ENCODE data around the gene TM4SF1. TPM values are rescaled to one million over a fixed set of nuclear protein-coding genes. Genes with fewer than 3 reads are reported as not detected.
A peak's percentile ranks its signal among the peaks of the same experiment; 100 is the strongest.

The TM4SF1 gene
- polyA plus RNA-seq, 1 donor (not counting 4 experiments of a cell fraction or from before 2014, with no cell fraction given) = 375 TPM

DNA sequence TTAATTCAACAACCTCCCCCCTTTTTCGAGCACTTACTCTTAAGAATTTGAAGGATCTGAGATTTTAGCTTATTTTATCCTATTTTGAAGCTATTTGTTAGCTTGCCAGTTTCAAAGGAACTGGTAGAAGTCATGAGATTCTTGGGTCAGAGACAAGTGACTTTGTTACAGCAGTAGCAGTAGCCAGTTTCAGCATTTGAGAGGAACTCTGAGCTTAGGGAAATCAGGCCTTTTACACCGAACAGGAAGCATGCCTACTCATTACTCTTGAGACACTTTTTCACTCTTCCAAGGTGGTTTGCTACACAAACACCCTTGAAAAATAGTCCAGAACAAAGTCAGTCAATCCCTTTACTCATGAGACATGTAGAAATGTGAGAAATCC lies 24.5 kb upstream of the TM4SF1 start:
- DNase-seq (ENCODE audit: low read depth, low spot score) = no peak
- peak; percentile 43 for FAIRE-seq
- no peaks in the 10 kb centered on the region for H3K79me2 ChIP-seq (ENCODE audit: control insufficient read depth, insufficient read depth, low read length)
- H4K20me1 ChIP-seq (ENCODE audit: control insufficient read depth, extremely low read depth, insufficient read depth, low read length) = no peaks in the 10 kb centered on the region
- H3K9ac ChIP-seq (ENCODE audit: control insufficient read depth, extremely low read depth, insufficient read depth, low read length) = no peak overlapping the region
- H3K4me1 ChIP-seq (ENCODE audit: control insufficient read depth, extremely low read depth, insufficient read depth, low read length) = no peaks in the 10 kb centered on the region
- no peak overlapping the region for H3K4me2 ChIP-seq (ENCODE audit: control insufficient read depth, extremely low read depth, insufficient read depth, low read depth, low read length)
- dilution Hi-C loops (cut with MboI; ENCODE audit: extremely low pct_ligation_motif_present, low sequenced_read_pairs) = no loop called here
- no peaks in the 10 kb centered on the region for H3K9me1 ChIP-seq (ENCODE audit: control insufficient read depth, extremely low read depth, insufficient read depth, low read length)
- no peaks in the 10 kb centered on the region for H3K36me3 ChIP-seq (ENCODE audit: control insufficient read depth in 2 of 2, extremely low read depth in 1 of 2, insufficient read depth in 2 of 2, low read length in 2 of 2)
- no peak overlapping the region for H3K27ac ChIP-seq (ENCODE audit: control insufficient read depth, insufficient read depth, low read length)
- H2AFZ ChIP-seq (ENCODE audit: control insufficient read depth, low read length) = no peak overlapping the region
- no peaks in the 10 kb centered on the region for H3K27me3 ChIP-seq (ENCODE audit: control insufficient read depth, extremely low read depth, insufficient read depth, low read length)
- no peak overlapping the region for H3K4me3 ChIP-seq (ENCODE audit: control insufficient read depth in 2 of 3, extremely low read depth in 1 of 3, insufficient read depth in 2 of 3, low read depth in 1 of 3, low read length in 3 of 3)
- no peak for TF ChIP-seq EZH2 (IDR thresholded peaks at IDR 0.05; ENCODE audit: low read length)
- TF ChIP-seq, protein P1, sequence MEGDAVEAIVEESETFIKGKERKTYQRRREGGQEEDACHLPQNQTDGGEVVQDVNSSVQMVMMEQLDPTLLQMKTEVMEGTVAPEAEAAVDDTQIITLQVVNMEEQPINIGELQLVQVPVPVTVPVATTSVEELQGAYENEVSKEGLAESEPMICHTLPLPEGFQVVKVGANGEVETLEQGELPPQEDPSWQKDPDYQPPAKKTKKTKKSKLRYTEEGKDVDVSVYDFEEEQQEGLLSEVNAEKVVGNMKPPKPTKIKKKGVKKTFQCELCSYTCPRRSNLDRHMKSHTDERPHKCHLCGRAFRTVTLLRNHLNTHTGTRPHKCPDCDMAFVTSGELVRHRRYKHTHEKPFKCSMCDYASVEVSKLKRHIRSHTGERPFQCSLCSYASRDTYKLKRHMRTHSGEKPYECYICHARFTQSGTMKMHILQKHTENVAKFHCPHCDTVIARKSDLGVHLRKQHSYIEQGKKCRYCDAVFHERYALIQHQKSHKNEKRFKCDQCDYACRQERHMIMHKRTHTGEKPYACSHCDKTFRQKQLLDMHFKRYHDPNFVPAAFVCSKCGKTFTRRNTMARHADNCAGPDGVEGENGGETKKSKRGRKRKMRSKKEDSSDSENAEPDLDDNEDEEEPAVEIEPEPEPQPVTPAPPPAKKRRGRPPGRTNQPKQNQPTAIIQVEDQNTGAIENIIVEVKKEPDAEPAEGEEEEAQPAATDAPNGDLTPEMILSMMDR (optimal IDR thresholded peaks at IDR 0.05 in 1 of 3, IDR thresholded peaks at IDR 0.05 in 1 of 3, conservative IDR thresholded peaks at IDR 0.05 in 1 of 3; ENCODE audit: extremely low read depth in 1 of 3, insufficient read depth in 2 of 3, low read length in 3 of 3) = no peak
- no peaks in the 10 kb centered on the region for H3K9me3 ChIP-seq (ENCODE audit: control insufficient read depth, low read depth, low read length)

DNA sequence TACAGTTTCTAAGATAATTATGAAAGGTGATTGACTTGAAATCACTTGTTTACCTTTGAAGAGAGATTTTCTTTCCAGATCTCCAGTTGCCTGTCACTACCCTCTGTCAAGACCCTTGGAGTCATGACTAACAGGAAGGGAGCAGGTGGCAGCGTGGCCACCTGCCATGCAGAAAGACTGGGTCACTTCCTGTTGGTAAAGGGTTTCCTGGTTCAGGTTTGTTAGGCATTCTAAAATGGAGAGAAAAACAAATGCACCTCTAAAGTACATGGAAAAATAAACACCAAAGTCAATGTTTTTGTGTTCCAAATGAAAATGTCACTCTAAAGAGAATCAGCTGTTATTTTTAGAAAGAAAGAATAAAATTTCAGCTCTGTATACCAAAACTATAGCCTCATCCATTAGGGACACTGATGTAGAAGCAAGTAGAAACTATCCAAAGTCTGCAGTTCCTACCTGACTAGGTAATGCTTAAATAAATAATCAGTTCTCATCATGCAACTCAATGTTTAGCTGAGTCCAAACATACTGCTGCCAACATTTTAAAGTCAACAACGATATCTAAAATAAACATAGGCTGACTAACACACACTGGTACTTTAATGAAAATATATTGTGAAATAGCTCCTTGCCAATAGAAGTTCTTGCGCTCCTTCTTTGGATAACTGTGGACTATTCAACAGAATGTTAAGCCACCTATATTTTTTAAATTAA lies 23.9 kb upstream of the TM4SF1 start:
- no peaks in the 10 kb centered on the region for H3K4me1 ChIP-seq (ENCODE audit: control insufficient read depth, extremely low read depth, insufficient read depth, low read length)
- H3K36me3 ChIP-seq (ENCODE audit: control insufficient read depth in 2 of 2, extremely low read depth in 1 of 2, insufficient read depth in 2 of 2, low read length in 2 of 2) = no peaks in the 10 kb centered on the region
- no peak overlapping the region for H3K9ac ChIP-seq (ENCODE audit: control insufficient read depth, extremely low read depth, insufficient read depth, low read length)
- no peak overlapping the region for H3K27ac ChIP-seq (ENCODE audit: control insufficient read depth, insufficient read depth, low read length)
- no peak overlapping the region for H2AFZ ChIP-seq (ENCODE audit: control insufficient read depth, low read length)
- FAIRE-seq (no peak), DNase-seq (ENCODE audit: low read depth, low spot score) (no peak)
- H3K9me3 ChIP-seq (ENCODE audit: control insufficient read depth, low read depth, low read length) = no peaks in the 10 kb centered on the region
- no peaks in the 10 kb centered on the region for H3K79me2 ChIP-seq (ENCODE audit: control insufficient read depth, insufficient read depth, low read length)
- H4K20me1 ChIP-seq (ENCODE audit: control insufficient read depth, extremely low read depth, insufficient read depth, low read length) = no peaks in the 10 kb centered on the region
- no peaks in the 10 kb centered on the region for H3K27me3 ChIP-seq (ENCODE audit: control insufficient read depth, extremely low read depth, insufficient read depth, low read length)
- no peak overlapping the region for H3K4me3 ChIP-seq (ENCODE audit: control insufficient read depth in 2 of 3, extremely low read depth in 1 of 3, insufficient read depth in 2 of 3, low read depth in 1 of 3, low read length in 3 of 3)
- no peak overlapping the region for H3K4me2 ChIP-seq (ENCODE audit: control insufficient read depth, extremely low read depth, insufficient read depth, low read depth, low read length)
- no peaks in the 10 kb centered on the region for H3K9me1 ChIP-seq (ENCODE audit: control insufficient read depth, extremely low read depth, insufficient read depth, low read length)
- dilution Hi-C loops (cut with MboI; ENCODE audit: extremely low pct_ligation_motif_present, low sequenced_read_pairs) = no loop called here
- no peak for TF ChIP-seq EZH2 (IDR thresholded peaks at IDR 0.05; ENCODE audit: low read length)
- TF ChIP-seq, protein P1 (optimal IDR thresholded peaks at IDR 0.05 in 1 of 3, IDR thresholded peaks at IDR 0.05 in 1 of 3, conservative IDR thresholded peaks at IDR 0.05 in 1 of 3; ENCODE audit: extremely low read depth in 1 of 3, insufficient read depth in 2 of 3, low read length in 3 of 3) = no peak

All from keratinocyte (primary cell).